ENCODE measurements around the gene TCAP.

Gene TCAP

DNA sequence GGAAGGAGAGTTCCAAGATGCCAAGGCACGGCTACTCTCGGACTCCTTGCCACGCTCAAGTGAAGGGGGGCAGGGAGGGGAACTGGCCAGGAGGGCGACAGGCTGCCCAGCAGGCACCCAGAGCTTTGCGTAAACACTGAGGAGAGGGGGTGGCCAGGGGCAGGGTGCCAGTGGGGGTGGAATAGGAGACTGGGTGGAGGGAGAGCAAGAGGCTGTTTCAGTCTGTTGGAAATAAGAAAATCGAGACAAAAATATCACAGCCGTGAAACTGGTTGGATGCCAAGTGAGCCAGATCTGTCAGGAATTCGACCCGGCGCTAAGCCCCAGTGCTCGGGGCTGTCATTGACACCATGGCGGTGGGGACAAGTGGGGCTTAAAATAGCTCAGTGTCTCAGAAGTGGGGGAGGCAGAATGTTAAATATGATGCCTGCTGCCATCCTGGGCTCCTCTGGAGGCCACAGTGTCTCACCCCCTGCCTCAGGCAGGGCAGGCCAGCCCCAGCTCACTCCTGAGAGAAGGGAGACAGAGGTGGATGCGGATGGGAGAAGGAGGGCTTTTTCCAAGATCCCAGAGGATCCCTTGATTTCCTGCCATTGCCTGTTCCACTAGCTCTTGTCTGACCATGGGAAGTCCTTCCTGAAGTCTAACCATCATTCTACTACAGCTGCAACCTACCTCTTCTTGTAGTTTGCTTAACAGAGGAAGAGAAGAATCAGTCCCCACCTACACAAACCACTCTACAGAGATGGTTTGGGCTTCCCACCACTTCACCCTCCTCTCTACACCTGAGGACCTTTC lies 12.6 kb downstream of the TCAP start:
- DNase-seq (ENCODE audit: low read depth) = no peak
- no peak overlapping the region for H3K4me3 ChIP-seq (ENCODE audit: low read depth, low read length)
- TF ChIP-seq, protein P1, sequence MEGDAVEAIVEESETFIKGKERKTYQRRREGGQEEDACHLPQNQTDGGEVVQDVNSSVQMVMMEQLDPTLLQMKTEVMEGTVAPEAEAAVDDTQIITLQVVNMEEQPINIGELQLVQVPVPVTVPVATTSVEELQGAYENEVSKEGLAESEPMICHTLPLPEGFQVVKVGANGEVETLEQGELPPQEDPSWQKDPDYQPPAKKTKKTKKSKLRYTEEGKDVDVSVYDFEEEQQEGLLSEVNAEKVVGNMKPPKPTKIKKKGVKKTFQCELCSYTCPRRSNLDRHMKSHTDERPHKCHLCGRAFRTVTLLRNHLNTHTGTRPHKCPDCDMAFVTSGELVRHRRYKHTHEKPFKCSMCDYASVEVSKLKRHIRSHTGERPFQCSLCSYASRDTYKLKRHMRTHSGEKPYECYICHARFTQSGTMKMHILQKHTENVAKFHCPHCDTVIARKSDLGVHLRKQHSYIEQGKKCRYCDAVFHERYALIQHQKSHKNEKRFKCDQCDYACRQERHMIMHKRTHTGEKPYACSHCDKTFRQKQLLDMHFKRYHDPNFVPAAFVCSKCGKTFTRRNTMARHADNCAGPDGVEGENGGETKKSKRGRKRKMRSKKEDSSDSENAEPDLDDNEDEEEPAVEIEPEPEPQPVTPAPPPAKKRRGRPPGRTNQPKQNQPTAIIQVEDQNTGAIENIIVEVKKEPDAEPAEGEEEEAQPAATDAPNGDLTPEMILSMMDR (conservative IDR thresholded peaks at IDR 0.05; ENCODE audit: low read depth, low read length) = no peak

DNA sequence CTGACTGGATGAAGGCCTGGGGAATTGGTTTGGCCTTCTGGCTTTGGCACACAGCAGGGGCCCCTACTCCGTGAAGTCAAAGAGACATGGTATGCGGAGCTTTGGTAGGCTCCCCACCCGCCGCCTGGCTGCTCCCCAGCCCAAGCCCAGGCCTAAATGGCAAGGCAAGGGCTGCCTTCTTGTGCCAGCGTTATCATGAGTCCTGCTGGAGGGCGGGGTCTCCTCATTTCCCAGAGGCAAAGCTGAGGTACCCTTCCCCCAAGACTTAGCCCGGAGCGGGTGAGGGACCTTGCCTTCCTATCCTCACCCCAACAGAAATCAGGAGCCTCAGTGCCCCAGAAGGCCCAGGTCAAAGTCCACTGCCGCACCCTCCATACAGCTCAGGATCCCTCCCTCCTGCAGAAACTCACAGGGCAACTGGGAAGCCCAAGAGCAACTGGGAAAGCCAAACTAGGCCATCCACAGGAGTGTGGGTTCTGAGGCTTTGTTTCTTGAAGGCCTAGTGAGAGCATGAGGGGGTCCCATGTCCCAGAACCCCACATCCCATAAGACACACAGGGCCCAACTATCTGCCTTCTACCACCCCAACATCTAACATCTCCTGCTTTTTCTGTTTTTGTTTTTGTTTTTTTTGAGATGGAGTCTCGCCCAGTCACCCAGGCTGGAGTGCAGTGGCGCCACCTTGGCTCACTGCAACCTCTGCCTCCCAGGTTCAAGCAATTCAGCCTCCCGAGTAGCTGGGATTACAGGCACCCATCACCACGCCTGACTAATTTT lies 13.4 kb downstream of the TCAP start:
- no peak for DNase-seq (ENCODE audit: low read depth)
- TF ChIP-seq, protein P1 (conservative IDR thresholded peaks at IDR 0.05; ENCODE audit: low read depth, low read length) = no peak
- H3K4me3 ChIP-seq (ENCODE audit: low read depth, low read length) = no peak overlapping the region

DNA sequence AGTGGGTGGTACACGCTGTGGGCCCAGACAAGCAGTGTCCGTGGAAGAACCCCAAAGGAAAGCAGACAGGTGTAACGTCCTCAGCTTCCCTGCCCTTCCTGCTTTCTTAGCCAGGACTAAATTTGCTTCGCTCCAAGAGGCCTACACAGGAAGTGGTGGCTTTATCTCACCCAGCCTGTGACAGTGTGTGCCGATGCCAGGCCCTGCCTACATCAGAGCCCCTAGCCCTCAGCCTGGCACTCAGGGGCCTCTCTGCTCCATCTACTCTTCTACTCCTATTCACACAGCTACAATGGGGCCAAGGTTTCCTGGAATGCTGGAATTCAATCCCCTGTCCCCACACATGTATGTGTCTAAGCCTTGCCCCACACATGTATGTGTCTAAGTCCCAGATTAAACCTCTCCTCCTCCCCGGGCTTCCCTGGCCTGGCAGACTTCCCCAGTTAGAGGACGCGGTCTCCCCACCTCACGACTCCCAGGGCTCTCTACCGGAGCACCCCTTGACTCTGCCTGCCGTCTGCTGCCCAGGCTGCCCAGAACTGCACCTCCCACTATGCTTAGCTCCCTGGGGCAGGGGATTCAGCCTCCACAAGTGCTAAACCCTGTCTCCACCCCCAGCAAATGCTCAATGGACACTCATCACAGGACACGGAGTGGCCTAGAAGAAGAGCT lies 14.5 kb downstream of the TCAP start:
- no peak for DNase-seq (ENCODE audit: low read depth)
- TF ChIP-seq, protein P1 (conservative IDR thresholded peaks at IDR 0.05; ENCODE audit: low read depth, low read length) = no peak
- no peak overlapping the region for H3K4me3 ChIP-seq (ENCODE audit: low read depth, low read length)

DNA sequence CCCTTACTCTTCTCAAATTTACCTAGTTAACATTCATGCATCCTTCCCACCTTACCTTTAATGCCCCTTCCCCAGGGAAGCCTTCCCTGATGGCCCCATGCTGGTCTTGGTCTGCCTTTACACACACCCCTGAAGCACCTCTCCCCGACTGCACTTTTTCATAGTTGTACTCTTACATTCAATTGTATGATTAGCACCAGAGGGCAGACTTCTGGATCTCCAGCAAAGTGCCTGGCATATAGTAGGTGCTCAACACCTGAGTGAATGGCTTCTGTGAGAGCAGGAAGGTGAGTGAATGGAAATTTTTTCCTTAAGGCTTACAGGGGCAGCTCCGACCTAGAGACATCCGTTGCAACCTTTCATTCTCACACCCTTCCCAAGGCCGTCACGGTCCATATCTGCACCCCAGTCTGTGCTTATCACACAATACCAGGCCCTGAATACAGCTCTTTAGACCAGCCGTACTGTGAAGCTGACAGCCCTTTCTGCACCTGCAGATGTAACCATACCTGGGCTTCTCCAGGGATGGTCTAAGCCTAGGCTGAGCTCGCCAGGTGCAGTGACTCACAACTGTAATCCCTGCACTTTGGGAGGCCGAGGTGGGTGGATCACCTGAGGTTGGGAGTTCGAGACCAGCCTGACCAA lies 18.3 kb downstream of the TCAP start:
- no peak overlapping the region for H3K4me3 ChIP-seq (ENCODE audit: low read depth, low read length)
- TF ChIP-seq, protein P1 (conservative IDR thresholded peaks at IDR 0.05; ENCODE audit: low read depth, low read length) = no peak
- no peak for DNase-seq (ENCODE audit: low read depth)

DNA sequence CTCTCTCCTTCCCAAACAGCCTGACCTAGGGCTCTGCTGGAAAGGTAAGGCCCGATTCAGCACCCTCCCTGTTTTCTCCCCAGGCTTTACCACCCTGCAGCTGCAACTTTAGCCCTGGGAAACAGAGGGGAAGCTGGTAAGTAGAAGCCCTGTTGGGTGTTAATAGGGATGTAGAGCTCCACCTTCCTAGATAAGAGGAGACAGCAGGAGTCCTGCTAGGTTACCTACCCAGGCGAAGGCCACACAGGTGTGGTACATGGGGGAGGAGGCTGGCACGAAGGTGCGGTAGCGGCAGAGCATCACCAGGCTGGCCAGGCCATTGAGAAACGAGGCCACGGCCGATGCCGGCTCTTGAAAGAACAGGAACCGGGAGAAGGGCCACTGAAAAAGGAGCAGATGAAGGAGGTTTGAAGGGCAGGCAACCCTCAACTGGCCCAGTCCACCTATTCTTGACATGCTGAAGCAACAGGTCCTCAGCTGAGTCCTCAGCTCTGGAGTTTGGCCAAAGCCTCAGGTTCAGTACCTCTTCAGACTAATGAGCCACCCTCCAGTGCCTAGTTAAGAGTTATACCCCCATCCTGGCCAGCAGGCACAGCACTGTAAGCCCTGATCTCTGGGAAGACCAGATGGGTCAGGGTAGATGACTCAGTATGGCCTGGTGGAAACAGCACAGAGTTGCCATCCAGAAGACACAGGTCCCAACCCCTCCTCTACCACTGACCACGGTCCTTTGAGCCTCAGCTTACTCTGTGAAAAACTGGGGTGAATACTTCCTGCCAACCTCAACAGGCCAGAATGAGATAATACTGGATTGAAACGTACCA lies 19.4 kb downstream of the TCAP start:
- DNase-seq (ENCODE audit: low read depth) = no peak

More for the DNA sequence above, 19.4 kb downstream of the TCAP start:
- H3K4me3 ChIP-seq (ENCODE audit: low read depth, low read length) = no peak overlapping the region
- TF ChIP-seq, protein P1 (conservative IDR thresholded peaks at IDR 0.05; ENCODE audit: low read depth, low read length) = no peak
